ENCODE results near the gene DNAH11. TPM values are rescaled to one million over a fixed set of nuclear protein-coding genes. Genes with fewer than 3 reads are reported as not detected.

DNAH11 gene
- total and polyA plus RNA-seq, 2 donors (not counting 1 experiment from before 2014, with no cell fraction given) = 0.33 to 0.34 TPM

GRCh38 chr7:21887779-21888178, 344.9 kb downstream of the DNAH11 start:
- Histone ChIP-seq H4K20me1 (ENCODE audit: control insufficient read depth, extremely low read depth, insufficient read depth, low read length) (no peaks in the 10 kb centered on the region), H3K27ac (ENCODE audit: insufficient read depth, low read length) (no peak overlapping the region), H3K9ac (ENCODE audit: insufficient read depth, low read length) (no peak overlapping the region), H3K4me3 (replicated peaks in 1 of 4; ENCODE audit: control extremely low read depth in 1 of 4, insufficient read depth in 1 of 4, low read depth in 3 of 4, low read length in 4 of 4) (no peak overlapping the region), H3K4me1 (ENCODE audit: control insufficient read depth, extremely low read depth, insufficient read depth, low read length) (no peaks in the 10 kb centered on the region), H3K27me3 (ENCODE audit: control insufficient read depth, insufficient read depth, low read length) (no peaks in the 10 kb centered on the region), H3K79me2 (ENCODE audit: control insufficient read depth, insufficient read depth, low read length) (no peaks in the 10 kb centered on the region), H3K9me3 (ENCODE audit: control insufficient read depth, insufficient read depth, low read depth, low read length) (no peaks in the 10 kb centered on the region), H3K4me2 (ENCODE audit: extremely low read depth, insufficient read depth, low read length) (no peak overlapping the region), H3K36me3 (ENCODE audit: control insufficient read depth, insufficient read depth, low read length) (no peaks in the 10 kb centered on the region), H2AFZ (ENCODE audit: low read length) (no peak overlapping the region)
- no peak for TF ChIP-seq EZH2 (IDR thresholded peaks at IDR 0.05; ENCODE audit: low read length, missing control alignments)
- TF ChIP-seq CTCF (conservative IDR thresholded peaks at IDR 0.05 in 1 of 2, IDR thresholded peaks at IDR 0.05 in 1 of 2; ENCODE audit: low read depth in 1 of 2, low read length in 2 of 2) = no peak
- DNase-seq (ENCODE audit: low read depth in 2 of 2) = no peak

DNA sequence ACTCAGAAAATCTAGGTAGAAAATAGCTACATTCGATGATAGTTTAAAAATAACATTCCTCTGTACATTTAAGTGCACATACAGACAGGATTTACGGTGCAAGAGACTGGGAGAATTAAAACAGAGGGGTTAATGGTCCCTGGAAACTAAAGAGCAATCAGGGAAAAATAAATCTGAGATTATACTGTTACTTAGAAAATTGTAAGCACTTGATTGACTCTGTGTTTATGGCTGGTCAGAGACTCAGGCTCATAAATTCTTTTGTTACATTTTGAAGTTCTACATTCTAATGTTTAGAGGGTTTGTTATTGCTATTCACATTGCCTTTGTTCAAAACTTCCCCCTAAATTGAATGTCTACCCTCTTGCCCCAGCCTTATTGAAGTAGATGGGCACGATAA, 348.5 kb downstream of the DNAH11 start:
- TF ChIP-seq CTCF (conservative IDR thresholded peaks at IDR 0.05 in 1 of 2, IDR thresholded peaks at IDR 0.05 in 1 of 2; ENCODE audit: low read depth in 1 of 2, low read length in 2 of 2) (no peak), EZH2 (IDR thresholded peaks at IDR 0.05; ENCODE audit: low read length, missing control alignments) (no peak)
- H3K9ac ChIP-seq (ENCODE audit: insufficient read depth, low read length) = no peak overlapping the region
- DNase-seq (ENCODE audit: low read depth in 2 of 2) = no peak
- H3K4me1 ChIP-seq (ENCODE audit: control insufficient read depth, extremely low read depth, insufficient read depth, low read length) = no peaks in the 10 kb centered on the region
- H3K4me2 ChIP-seq (ENCODE audit: extremely low read depth, insufficient read depth, low read length) = no peak overlapping the region
- no peak overlapping the region for H2AFZ ChIP-seq (ENCODE audit: low read length)
- H3K9me3 ChIP-seq (ENCODE audit: control insufficient read depth, insufficient read depth, low read depth, low read length) = no peaks in the 10 kb centered on the region
- no peaks in the 10 kb centered on the region for H3K79me2 ChIP-seq (ENCODE audit: control insufficient read depth, insufficient read depth, low read length)
- H3K27ac ChIP-seq (ENCODE audit: insufficient read depth, low read length) = no peak overlapping the region
- no peak overlapping the region for H3K4me3 ChIP-seq (replicated peaks in 1 of 4; ENCODE audit: control extremely low read depth in 1 of 4, insufficient read depth in 1 of 4, low read depth in 3 of 4, low read length in 4 of 4)
- no peaks in the 10 kb centered on the region for H3K36me3 ChIP-seq (ENCODE audit: control insufficient read depth, insufficient read depth, low read length)
- H3K27me3 ChIP-seq (ENCODE audit: control insufficient read depth, insufficient read depth, low read length) = no peaks in the 10 kb centered on the region
- H4K20me1 ChIP-seq (ENCODE audit: control insufficient read depth, extremely low read depth, insufficient read depth, low read length) = no peaks in the 10 kb centered on the region

DNA sequence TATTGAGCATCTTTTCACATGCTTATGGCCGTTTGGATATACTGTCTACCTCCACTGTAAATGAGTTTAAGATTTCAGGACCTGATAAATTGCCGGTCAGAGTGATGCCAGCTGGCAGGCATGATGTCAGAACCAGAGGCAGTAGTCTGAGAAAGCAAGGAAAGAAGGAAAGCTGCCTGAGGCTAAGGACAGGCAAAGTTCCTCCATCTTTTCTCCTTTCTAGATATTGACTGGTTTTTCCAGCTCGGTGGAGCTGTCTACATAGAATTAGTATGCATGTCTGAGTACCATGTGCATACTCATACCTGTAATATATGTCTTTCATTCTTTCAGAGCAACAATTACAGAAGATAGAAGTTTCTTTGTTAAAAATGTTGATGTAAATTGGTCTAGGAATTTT, 350.6 kb downstream of the DNAH11 start:
- no peak overlapping the region for H3K9ac ChIP-seq (ENCODE audit: insufficient read depth, low read length)
- no peak overlapping the region for H3K27ac ChIP-seq (ENCODE audit: insufficient read depth, low read length)
- H4K20me1 ChIP-seq (ENCODE audit: control insufficient read depth, extremely low read depth, insufficient read depth, low read length) = no peaks in the 10 kb centered on the region
- no peaks in the 10 kb centered on the region for H3K79me2 ChIP-seq (ENCODE audit: control insufficient read depth, insufficient read depth, low read length)
- DNase-seq (ENCODE audit: low read depth in 2 of 2) = no peak
- H2AFZ ChIP-seq (ENCODE audit: low read length) = no peak overlapping the region
- H3K4me1 ChIP-seq (ENCODE audit: control insufficient read depth, extremely low read depth, insufficient read depth, low read length) = no peaks in the 10 kb centered on the region
- no peaks in the 10 kb centered on the region for H3K9me3 ChIP-seq (ENCODE audit: control insufficient read depth, insufficient read depth, low read depth, low read length)
- TF ChIP-seq EZH2 (IDR thresholded peaks at IDR 0.05; ENCODE audit: low read length, missing control alignments) = no peak
- no peak for TF ChIP-seq CTCF (conservative IDR thresholded peaks at IDR 0.05 in 1 of 2, IDR thresholded peaks at IDR 0.05 in 1 of 2; ENCODE audit: low read depth in 1 of 2, low read length in 2 of 2)
- H3K4me2 ChIP-seq (ENCODE audit: extremely low read depth, insufficient read depth, low read length) = no peak overlapping the region
- H3K4me3 ChIP-seq (replicated peaks in 1 of 4; ENCODE audit: control extremely low read depth in 1 of 4, insufficient read depth in 1 of 4, low read depth in 3 of 4, low read length in 4 of 4) = no peak overlapping the region
- no peaks in the 10 kb centered on the region for H3K36me3 ChIP-seq (ENCODE audit: control insufficient read depth, insufficient read depth, low read length)
- no peaks in the 10 kb centered on the region for H3K27me3 ChIP-seq (ENCODE audit: control insufficient read depth, insufficient read depth, low read length)

Data from fibroblast of lung (primary cell).